Erythroblast (primary cell): ENCODE measurements around the gene SUN3.

Experiments
- GATA1 ChIP-seq: IDR thresholded peaks from 2 replicates; pipeline ENCODE4 v1.6.1; 2011; ENCODE audit warnings: low read depth, mild to moderate bottlenecking, control low read depth, low read length, moderate library complexity
- POLR2A ChIP-seq: IDR thresholded peaks from 2 replicates; pipeline ENCODE4 v1.6.1; 2011; ENCODE audit warnings: mild to moderate bottlenecking, low read length

DNA sequence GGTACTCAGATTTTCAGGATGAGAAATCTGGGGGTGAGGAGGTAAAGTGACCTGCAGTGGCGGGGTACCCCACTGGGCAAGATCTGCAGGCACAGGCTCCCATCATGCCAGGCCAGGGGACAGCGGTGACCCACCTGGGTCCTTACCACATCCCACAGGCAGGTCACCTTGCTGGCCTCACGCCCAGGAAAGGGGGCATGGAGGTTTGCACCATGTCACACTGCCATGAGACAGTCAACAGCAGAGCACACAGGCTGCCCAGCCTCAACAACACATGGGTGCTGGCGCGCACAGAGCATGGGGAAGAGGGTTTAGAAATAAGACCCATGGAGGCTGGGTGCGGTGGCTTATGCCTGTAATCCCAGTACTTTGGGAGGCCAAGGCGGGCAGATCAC, 81.6 kb downstream of the SUN3 start:
- TF ChIP-seq POLR2A: no peak
- TF ChIP-seq GATA1: no peak
